Lung microvascular endothelial cell (primary cell): Measurements from ENCODE around the gene RGL3. TPM values are rescaled to one million over a fixed set of nuclear protein-coding genes. Genes with fewer than 3 reads are reported as not detected.
"Not testable (repeated sequence)": the region's sequence is repeated elsewhere in the genome, so short reads cannot be mapped to it uniquely, and the experiment has no call there.

Source experiments
- DNase-seq, 2 donors: peaks; one replicate each; pipeline versions ENCODE4 v3.0.0 to v3.0.0-alpha.2; 2010; ENCODE audit warnings: low read depth in 2 of 2
- total RNA-seq: library from RNA; depleted of rRNA; stranded (reverse); fragments of >200 nt; gene quantifications from 2 replicates; pipeline ENCODE4 v1.2.1, GENCODE V29; 2014

Gene RGL3
- total RNA-seq, 1 donor from 2014 or later: 1.8 TPM

DNA sequence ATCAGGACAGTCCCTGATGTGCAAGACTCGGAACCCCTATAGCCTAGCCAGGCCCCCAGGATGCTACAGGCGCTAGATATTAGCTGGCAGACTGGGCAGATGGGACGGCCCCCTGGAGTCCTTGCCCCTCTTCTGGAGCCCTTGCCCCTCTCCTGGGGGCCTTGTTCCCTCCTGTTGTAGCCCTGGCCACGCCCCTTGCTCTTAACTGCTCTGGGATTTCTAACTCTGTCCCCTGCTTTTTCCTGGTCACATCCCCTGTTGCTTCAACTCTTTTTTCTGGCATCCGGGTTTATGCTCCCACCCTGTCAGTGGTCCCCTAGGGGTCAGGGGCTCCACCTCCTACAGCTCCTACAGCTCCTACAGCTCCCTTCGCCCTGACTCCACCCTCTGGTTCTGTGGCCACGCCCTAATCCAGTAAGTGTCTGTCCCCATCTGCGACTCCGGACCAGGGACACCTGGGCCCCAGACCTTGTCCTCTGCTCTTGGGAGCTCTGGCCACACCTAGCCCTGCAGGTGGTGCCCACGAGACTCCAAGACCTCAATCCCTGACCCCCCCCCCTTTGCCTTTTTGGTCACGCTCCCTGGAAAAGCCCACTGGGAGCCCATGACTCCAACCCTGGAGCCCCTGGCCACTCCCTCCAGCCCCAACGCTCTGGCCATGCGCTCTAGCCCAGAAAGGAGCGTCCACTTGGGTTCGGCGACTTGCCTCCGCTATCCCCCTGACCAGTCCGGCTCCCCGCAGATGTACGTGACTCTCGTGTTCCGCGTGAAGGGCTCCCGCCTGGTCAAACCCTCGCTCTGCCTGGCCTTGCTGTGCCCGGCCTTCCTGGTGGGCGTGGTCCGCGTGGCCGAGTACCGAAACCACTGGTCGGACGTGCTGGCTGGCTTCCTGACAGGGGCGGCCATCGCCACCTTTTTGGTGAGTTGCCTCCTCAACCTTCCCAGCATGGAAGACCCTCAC is 57.1 kb downstream of the RGL3 start:
- DNase-seq: no peak

DNA sequence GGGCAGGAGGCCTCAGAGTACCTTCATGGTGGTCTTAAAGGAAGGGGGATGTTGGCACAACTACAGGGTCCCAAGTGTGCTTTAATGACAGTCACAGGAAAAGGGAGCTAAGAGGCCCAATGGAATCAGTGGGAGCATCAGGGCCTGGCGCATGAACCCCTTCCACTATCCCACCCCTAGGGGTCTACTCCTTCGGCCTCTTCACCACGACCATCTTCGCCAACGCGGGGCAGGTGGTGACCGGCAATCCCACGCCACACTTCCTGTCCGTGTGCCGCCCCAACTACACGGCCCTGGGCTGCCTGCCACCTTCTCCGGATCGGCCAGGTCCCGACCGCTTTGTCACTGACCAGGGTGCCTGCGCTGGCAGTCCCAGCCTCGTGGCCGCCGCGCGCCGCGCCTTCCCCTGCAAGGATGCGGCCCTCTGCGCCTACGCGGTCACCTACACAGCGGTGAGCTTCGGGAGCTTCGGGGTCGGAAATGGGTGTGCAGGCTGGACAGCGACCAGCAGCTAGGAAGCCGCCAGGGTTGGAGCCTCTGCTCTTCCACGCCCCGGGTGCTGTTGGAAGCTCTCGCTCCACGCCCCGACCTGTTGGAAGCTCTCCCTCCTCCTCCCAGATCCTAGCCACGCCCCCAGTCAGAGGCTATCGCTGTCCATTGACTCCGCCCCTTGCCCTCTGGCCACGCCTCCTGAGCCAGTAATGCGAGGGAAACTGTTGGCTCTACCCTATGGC is 57.9 kb downstream of the RGL3 start:
- DNase-seq: peak in 1 of 2 donors; percentile 72

DNA sequence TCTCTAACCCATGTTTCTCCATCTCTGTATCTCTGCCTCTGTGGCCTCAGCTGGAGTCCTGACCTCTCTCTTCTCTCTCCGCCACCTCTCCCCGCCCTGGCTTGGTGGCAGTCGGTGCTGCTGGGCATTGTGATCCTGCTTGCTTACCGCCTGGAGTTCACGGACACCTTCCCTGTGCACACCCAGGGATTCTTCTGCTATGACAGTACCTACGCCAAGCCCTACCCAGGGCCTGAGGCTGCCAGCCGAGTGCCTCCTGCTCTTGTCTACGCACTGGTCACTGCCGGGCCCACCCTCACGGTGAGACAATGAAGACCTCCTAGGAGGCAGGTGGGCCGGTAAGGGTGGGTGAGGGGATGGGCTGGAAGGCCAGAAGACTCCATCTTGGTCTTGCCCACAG is 59.7 kb downstream of the RGL3 start:
- DNase-seq: no peak

DNA sequence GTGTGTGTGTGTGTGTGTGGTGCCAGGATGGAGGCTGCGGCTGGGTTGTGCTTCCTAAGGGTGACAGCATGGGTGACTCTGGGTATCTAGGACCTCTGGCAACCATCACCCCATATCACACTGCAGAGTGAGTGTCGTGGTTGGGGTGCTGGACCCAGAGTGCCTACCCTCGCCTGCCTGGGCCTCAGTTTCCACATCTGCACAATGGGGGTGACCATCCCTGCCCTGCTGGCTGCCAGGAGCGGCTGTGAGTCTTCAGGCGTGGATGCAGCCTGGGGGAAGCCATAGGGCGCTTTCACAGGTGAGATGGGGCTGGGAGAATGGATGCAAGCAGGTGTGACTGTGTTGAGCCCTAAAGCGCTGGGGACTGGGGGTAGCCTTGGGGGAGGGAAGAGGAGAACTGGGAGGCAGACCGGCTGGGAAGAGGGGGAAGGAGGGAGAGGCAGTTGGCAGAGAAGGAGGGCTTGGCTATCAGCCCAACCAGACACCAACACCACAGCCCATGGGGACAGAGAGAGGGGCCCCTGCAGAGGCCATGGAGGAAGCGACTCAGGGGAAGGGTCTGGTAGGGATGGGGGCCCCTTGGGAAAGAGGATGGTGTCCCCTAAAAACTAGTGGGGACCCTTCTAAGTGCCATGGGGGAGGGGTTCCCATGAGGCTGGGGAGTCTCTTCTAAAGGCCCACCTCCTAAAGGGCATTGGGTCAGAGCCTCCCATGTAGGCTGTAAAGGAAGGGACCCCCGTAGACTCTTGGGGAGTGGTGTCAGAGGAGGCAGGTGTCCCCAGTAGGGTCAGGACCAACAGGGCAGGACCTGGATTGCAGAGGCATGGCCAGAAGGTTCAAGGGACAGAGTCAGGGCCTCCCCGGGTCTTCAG is 62.2 kb downstream of the RGL3 start:
- DNase-seq: no peak

DNA sequence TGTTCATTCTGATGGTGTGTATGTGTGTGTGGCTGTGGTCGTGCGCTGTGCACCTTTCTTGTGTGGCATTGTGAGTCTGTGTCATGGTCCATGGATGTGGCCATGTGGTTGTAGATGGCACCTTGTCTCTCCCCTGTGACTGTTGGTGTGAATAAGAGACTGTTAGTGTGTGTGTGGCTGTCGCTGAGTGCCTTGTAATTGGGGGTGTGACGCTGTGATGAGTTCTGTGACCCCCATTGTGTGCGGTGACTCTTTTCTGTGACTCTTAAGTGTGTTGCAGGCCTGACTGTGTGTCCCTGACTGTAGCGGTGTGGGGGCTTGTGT is 63.1 kb downstream of the RGL3 start:
- no peak for DNase-seq

DNA sequence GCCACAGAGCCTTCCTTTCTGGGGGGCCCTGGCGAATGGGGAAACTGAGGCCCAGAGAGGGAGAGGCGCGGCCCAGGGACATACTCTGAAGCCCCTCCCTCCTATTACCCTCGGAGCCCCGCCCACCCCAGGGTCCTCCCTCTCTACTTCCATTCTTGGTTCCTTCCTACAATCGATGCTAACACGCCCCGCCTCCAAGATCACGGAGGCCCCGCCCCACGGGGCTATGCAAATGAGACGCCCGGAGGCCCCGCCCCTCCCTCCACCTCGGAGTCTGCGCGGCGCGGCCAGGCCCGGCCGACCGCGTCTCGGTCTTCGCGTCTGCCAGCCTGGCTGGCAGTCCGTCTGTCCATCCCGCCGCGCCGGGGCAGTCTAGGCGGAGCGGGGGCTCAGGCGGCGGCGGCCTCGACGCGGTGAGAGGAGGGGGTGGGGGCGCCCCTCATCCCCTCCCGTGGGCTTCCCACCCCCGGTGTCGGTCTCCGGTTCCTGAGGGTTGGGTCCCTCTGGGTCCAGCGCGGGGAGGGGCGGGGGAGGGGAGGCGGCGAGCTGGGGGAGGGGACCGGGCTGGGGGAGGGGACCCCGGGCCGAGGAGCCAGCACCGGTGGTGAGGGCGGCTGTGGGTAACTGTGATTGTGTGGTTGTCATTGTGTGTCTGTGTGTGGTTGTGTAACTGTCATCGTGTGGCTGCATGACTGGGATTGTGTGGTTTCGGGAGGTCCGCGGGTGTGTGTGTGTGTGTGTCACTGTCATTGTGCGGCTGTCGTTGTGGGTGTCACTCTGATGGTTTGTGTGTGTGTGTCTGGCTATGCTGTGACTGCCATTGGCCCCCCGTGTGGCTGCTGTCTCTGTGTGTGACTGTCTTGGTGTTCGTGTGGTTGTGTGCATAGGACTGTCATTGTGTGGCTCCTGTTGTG is 63.7 kb downstream of the RGL3 start, which contains the start of gene PLPPR2:
Gene PLPPR2 (plus strand): TSS at position 273 of the 914 bp plus-strand sequence. CDS start 2,242 bp downstream, outside the sequence.
- peak; percentile 89 for DNase-seq

DNA sequence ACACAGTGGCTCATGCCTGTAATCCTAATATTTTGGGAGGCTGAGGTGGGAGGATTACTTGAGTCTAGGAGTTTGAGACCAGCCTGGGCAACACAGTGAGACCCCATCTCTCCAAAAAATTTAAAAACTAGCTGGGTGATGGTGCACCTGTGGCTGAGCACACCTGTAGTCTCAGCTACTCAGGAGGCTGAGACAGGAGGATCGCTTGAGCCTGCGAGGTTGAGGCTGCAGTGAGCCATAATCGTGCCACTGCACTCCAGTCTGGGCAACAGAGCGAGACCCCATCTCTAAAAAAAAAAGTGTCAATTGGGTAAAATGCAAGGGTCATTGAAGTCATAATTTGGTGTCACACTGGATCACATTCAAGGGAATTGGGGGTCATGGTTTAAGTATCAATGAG is 65.0 kb downstream of the RGL3 start:
- not testable (repeated sequence) for DNase-seq

DNA sequence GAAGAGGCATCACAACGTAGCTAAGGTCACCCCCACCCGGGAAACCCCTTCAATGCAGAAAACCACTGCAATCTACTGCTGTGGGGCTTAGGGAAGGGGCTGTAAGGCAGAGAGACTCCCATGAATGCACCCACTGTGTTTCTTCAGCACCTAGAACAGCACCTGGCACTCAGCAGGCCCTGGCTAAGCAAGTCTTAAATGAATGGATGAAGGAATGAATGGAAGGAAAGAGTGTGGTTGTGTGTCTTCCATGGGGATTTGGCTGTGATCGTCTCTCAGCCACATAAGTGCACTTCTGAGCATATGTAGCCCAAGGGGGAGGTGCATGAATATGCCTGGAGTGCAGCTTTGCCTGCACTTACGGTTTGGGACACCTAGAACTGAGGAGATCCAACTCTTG is 69.9 kb downstream of the RGL3 start:
- no peak for DNase-seq

DNA sequence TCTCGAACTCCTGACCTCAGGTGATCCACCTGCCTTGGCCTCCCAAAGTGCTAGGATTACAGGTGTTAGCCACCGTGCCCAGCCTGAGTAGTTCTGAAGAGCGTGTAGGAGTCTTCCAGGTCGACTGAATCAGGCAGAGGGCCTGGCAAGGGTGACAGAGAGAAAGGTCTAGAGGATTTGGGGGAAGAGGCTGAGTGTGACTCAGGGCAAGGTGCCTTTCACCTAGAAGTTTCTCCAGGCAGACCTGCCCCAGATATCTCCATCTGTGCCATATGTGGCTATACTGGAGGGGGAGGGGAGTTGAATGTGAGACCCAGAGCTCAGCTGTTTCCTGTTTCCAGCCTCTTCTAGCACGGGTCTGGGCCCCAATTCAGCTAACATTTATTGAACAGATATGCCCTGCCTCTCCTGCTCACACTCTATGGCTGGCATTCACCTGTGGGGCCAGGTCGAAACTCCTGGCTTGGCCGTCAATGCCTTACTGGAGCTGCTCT is 71.5 kb downstream of the RGL3 start:
- DNase-seq: no peak

DNA sequence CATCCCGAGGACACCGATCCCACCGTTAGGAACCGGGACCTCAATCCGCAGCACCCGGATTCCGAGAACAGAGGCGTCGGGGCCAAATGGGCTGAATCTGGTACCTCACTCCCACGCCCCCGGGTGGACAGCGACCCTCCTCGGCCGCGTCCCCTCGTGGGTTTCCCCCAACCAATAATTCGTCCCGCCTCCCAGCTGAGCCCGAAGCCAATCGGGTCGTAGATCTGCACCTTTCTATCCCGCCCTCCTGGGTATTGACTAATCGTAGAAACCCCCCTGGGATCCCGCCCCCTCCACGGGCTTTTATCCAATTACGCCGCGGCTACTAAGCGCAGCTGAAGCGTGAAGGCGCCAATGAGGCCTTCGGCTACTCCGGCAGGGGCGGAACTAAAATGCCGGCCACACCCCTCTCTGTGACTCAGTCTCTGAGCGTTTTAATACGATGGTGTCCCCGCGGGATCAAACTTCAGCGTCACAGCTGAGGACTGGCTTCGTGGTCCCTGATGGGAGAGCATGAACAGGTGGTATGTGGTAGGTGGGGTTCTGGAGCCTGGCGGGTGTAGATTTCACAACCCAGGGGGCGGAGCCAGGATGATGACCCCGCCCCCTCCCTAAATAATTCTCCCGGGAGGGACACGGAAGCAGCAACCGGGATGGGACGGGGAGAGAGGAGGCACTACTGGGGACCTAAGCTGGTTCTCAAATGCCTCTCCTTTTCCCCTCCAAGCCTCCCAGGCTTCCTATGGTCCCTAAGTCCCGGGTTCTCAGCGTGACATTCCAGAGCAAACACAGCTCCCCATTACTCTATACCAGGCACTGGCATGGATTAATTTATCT is 72.8 kb downstream of the RGL3 start, which contains the start of the genes CCDC159 and TMEM205:
Gene CCDC159 (plus strand): TSS at position 416 of the 837 bp plus-strand sequence. CDS start 88 bp downstream, at position 504.
Gene TMEM205 (minus strand): TSS at position 165 of the 837 bp plus-strand sequence. CDS start 649 bp downstream, outside the sequence.
- DNase-seq: peak; percentile 99

DNA sequence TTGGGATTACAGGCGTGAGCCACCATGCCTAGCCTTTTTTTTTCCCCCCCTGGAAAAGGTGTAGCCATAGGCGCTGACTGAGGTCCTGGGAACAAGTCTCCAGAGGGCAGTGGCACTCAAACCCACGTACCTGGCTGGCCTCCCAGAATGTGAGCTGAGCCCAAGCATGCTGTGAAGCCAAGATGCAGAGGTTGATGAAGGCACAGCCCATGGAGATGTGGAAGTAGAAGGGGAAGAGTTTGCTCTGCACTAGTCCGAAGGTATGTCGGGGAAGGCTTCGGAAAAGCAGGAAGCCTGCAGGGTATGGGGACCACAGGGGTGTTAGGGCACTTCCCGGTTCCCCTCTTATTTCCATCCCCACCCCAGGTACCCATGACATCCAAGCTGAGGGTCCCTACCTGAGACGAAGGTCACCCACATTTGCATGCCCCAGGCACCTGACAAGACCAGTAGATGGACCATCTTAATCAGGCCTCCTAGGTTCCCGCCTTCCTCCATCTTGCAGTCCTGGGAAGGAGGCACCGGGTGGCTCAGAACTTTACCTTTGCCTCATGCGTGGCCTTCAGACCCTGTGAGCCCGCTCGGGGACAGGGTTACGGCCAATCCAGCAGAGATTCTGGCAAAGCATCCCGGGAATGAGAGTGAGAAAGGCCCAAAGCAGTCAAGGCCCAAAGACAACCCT is 73.9 kb downstream of the RGL3 start:
- DNase-seq: no peak

Other genes starting within 250 kb of the RGL3 start
- 39.0 and 110 TPM in 2 replicates for gene KANK2, start 221.8 kb downstream of the RGL3 start, total RNA-seq
- not detected in 2 replicates for gene ANGPTL8, start 179.7 kb downstream of the RGL3 start, total RNA-seq
- 46.0 and 46.4 TPM in 2 replicates for gene DOCK6, start 156.8 kb downstream of the RGL3 start, total RNA-seq
- not detected in 2 replicates for gene TSPAN16, start 123.2 kb downstream of the RGL3 start, total RNA-seq
- gene RAB3D, start 79.7 kb downstream of the RGL3 start, total RNA-seq: 29.0 and 31.5 TPM in 2 replicates
- 83.7 and 105 TPM in 2 replicates for gene TMEM205, start 73.0 kb downstream of the RGL3 start, total RNA-seq
- gene CCDC159, start 72.8 kb downstream of the RGL3 start, total RNA-seq: 3.9 and 6.2 TPM in 2 replicates
- gene PLPPR2, start 63.9 kb downstream of the RGL3 start, total RNA-seq: 6.5 and 6.9 TPM in 2 replicates
- 0.65 and 1.2 TPM in 2 replicates for gene SWSAP1, start 44.6 kb downstream of the RGL3 start, total RNA-seq
- 5.0 and 5.8 TPM in 2 replicates for gene EPOR, start 35.0 kb downstream of the RGL3 start, total RNA-seq
- under 0.01 TPM in 1 of 2 replicates, not detected in the other for gene ODAD3, start 15.8 kb upstream of the RGL3 start, total RNA-seq
- gene PRKCSH, start 16.3 kb upstream of the RGL3 start, total RNA-seq: 103 and 132 TPM in 2 replicates
- not detected in 2 replicates for gene ELAVL3, start 61.7 kb upstream of the RGL3 start, total RNA-seq
- gene ZNF653, start 86.5 kb upstream of the RGL3 start, total RNA-seq: 5.2 and 7.5 TPM in 2 replicates
- gene ECSIT, start 109.8 kb upstream of the RGL3 start, total RNA-seq: 21.4 and 23.8 TPM in 2 replicates
- 0.20 and 0.22 TPM in 2 replicates for gene CNN1, start 119.5 kb upstream of the RGL3 start, total RNA-seq
- gene ELOF1, start 139.9 kb upstream of the RGL3 start, total RNA-seq: 19.2 and 27.2 TPM in 2 replicates
- gene ACP5, start 158.3 kb upstream of the RGL3 start, total RNA-seq: under 0.01 and 0.60 TPM in 2 replicates
- gene ZNF627, start 178.2 kb upstream of the RGL3 start, total RNA-seq: 16.8 and 24.0 TPM in 2 replicates